Pancreas (tissue), 10 donors: ENCODE results near the gene ACOXL. TPM values are rescaled to one million over a fixed set of nuclear protein-coding genes. Genes with fewer than 3 reads are reported as not detected.

Source experiments
- ATAC-seq, 4 donors: fragments of 200-7000 bp; cut with Tn5 transposase; one replicate each; pipeline versions ENCODE4 v1.8.0 to v1.9.1; 2020; ENCODE audit warnings: mild to moderate bottlenecking in 4 of 4, moderate library complexity in 4 of 4
- DNase-seq, 6 donors: peaks; one replicate each; pipeline ENCODE4 v3.0.0-alpha.2; 2020
- FAIRE-seq: peaks from 2 replicates; lab custom pipeline; 2012; peaks lifted over from hg19 to GRCh38; lab: Jason Lieb, UNC
- H3K27ac ChIP-seq, 4 donors: fragments of 200-600 bp; sonication (generic); 1 replicate in 3 of 4; 2 replicates in 1 of 4; pipeline versions ENCODE4 v1.5.0 to v1.8.0; 2020
- H3K27me3 ChIP-seq, 4 donors: fragments of 200-600 bp; one replicate each; pipeline ENCODE4 v1.8.0; 2021
- H3K36me3 ChIP-seq, 3 donors: fragments of 200-600 bp; sonication (generic) in 1 of 3; one replicate each; pipeline versions ENCODE4 v1.5.0 to v1.8.0; 2020 to 2021
- H3K4me1 ChIP-seq, 3 donors: fragments of 200-600 bp; one replicate each; pipeline ENCODE4 v1.8.0; 2021
- H3K4me3 ChIP-seq, 4 donors: fragments of 200-600 bp; sonication (generic) in 2 of 4; one replicate each; pipeline versions ENCODE4 v1.5.0 to v1.8.0; 2020 to 2021
- H3K9me3 ChIP-seq, 4 donors: fragments of 200-600 bp; one replicate each; pipeline ENCODE4 v1.8.0; 2021
- WGBS, 2 donors: extraction: QIAGEN DNeasy Blood & Tissue Kit; methylation state at CpG; one replicate each; pipeline ENCODE4 v1.1.7; 2013; 5-methylcytosine and 5-hydroxymethylcytosine counted together
- intact Hi-C, 3 donors: fragments of 100-400 bp; cut with DNase I; formaldehyde crosslinking; loops; one replicate each; pipeline versions ENCODE4 v1.11.1 to v1.14.2; 2022
- polyA plus RNA-seq, 2 donors: library from polyadenylated mRNA; stranded (reverse); fragments of 200-250 nt; gene quantifications; one replicate each; pipeline ENCODE4 v1.2.3, GENCODE V29; 2013
- total RNA-seq, 6 donors: library from RNA; stranded (reverse); fragmentation: NEBNext Ultra II Directional in 4 of 6; extraction: Animal tissue kit (Norgen Biotek cat#: 25700) in 4 of 6; gene quantifications; one replicate each; pipeline versions ENCODE4 v1.2.1 to v1.2.4, GENCODE V29; 2021 to 2023
- TF ChIP-seq, protein P1 (sequence below), 4 donors: fragments of 200-600 bp; sonication (generic) in 3 of 4; IDR thresholded peaks; one replicate each; pipeline versions ENCODE4 v1.5.0 to v1.8.0; 2021; ENCODE audit warnings: antibody characterized with exemption in 4 of 4
- donor health status: healthy with polysubstance abuse.
- donor health status: DM: no; HTN: no; CAD: no; lungs with moderate emphysema.
- donor health status: DM: no; HTN: no; CAD: no.
- donor health status: control.
- donor health status: control.
- donor health status: Bipolar disorder and iron deficiency.
- donor health status: DM: yes; HTN: yes; CAD: no.
- donor health status: DM: no; HTN: no; CAD: no.
- donor health status: DM: no; HTN: no; CAD: no.
- donor health status: DM: yes; HTN: yes; CAD: no.

Gene ACOXL
- total and polyA plus RNA-seq, 8 donors: 0.06 to 0.75 (median 0.21) TPM; not detected in 2

DNA sequence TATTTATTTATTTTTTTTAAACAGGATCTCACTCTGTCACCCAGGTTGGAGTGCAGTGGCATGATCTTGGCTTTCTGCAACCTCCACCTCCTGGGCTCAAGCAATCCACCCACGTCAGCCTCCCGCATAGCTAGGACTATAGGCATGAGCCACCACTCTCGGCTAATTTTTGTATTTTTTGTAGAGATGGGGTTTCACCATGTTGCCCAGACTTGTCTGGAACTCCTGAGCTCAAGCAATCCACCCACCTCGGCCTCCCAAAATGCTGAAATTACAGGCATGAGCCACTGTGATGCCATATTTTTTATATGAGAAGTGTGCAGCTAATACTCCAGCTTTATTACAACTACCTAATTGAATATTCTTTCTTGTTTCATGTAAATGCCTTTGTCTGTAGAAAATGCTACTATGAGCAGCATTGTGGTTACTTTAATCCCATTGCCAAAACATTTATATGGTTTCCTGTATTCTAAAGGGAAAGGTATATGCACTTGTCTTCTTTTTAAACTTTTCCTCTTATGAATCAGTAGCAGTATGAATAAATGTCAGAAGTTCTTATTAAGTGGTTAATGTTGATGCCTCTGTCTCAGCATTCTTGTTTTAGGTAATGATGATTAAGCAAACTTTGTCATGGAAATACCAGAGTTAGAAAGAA is 378.9 kb downstream of the ACOXL start:
- intact Hi-C loops: no loop called here
- Histone ChIP-seq H3K4me3 (no peak overlapping the region), H3K4me1 (no peaks in the 10 kb centered on the region), H3K9me3 (no peaks in the 10 kb centered on the region), H3K36me3 (no peaks in the 10 kb centered on the region), H3K27ac (no peak overlapping the region), H3K27me3 (no peaks in the 10 kb centered on the region)
- TF ChIP-seq, protein P1, sequence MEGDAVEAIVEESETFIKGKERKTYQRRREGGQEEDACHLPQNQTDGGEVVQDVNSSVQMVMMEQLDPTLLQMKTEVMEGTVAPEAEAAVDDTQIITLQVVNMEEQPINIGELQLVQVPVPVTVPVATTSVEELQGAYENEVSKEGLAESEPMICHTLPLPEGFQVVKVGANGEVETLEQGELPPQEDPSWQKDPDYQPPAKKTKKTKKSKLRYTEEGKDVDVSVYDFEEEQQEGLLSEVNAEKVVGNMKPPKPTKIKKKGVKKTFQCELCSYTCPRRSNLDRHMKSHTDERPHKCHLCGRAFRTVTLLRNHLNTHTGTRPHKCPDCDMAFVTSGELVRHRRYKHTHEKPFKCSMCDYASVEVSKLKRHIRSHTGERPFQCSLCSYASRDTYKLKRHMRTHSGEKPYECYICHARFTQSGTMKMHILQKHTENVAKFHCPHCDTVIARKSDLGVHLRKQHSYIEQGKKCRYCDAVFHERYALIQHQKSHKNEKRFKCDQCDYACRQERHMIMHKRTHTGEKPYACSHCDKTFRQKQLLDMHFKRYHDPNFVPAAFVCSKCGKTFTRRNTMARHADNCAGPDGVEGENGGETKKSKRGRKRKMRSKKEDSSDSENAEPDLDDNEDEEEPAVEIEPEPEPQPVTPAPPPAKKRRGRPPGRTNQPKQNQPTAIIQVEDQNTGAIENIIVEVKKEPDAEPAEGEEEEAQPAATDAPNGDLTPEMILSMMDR (IDR thresholded peaks at IDR 0.05): no peak
- no peak for DNase-seq
- ATAC-seq: no peak
- 83 to 96% methylated on average over 4 of the region's 4 CpGs for WGBS, 2 donors
- FAIRE-seq: no peak

DNA sequence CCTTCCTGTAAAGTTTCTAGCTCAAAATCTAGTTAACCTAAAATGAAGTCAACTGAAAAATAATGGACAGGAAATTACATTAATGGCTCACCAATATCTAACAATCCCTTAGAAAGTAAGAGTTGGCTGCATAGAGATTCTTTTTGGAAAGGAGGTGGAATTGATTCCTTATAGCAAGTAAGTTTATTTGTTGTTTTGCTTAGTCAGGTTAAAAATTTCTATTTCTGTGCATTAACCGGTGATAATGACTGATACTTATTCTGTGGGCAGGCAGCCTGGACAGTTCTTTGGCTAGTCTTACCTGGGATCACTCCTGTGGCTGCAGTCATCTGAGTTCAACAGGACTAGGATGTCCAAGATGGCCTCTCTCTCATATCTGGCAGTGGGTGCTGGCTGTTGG is 381.5 kb downstream of the ACOXL start:
- Histone ChIP-seq H3K27me3 (peaks cover 0 to 5% (median 0%) of the 10 kb centered on the region in 4 donors), H3K36me3 (no peaks in the 10 kb centered on the region), H3K4me1 (peaks cover 0 to 11% (median 0%) of the 10 kb centered on the region in 3 donors), H3K9me3 (no peaks in the 10 kb centered on the region), H3K27ac (no peak overlapping the region), H3K4me3 (no peak overlapping the region)
- FAIRE-seq (no peak), DNase-seq (peak in 1 of 6 donors; percentile 29), ATAC-seq (no peak)
- intact Hi-C loops: no loop called here
- 55 to 70% methylated on average over 1 of the region's 1 CpG for WGBS, 2 donors
- TF ChIP-seq, protein P1 (IDR thresholded peaks at IDR 0.05): no peak

DNA sequence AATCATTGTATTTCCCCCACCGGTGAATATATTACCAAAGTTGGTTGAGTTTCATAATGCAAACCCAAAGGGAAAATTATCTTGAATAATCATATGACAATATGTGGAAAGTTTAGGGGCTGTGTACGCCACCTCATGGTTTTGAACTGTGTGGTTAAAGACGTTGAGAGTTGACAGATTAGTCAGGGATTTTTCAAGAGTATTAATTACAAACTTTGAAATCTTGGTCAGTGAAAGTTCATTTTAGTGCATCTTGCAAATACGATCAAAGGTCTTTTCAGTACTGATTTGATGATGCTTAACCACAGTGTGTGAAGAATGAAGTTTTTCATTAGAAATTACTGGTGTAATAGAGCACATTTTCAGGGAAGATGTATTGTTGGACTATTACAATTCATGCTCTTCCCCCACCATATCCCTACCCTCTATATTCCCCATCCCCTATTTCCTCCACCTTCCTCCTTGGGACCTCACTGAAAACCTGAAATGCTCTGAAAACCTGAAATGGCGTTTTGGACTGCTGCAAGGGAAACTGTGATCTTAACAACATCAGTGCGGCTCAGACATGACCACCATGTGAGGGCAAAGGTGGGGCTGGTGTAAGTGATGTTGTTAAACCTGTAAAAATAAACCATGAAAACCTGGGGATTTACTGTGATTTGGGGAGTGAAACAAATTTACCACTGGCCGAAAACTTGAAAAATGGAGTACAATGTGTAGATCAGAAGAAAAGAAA is 383.8 kb downstream of the ACOXL start:
- Histone ChIP-seq H3K27ac (no peak overlapping the region), H3K36me3 (no peaks in the 10 kb centered on the region), H3K4me3 (no peak overlapping the region), H3K9me3 (no peaks in the 10 kb centered on the region), H3K27me3 (peaks cover 0 to 13% (median 0%) of the 10 kb centered on the region in 4 donors), H3K4me1 (peaks cover 0 to 11% (median 0%) of the 10 kb centered on the region in 3 donors)
- FAIRE-seq: no peak
- no peak for ATAC-seq
- intact Hi-C loops: no loop called here
- DNase-seq: no peak
- TF ChIP-seq, protein P1 (IDR thresholded peaks at IDR 0.05): no peak
- WGBS, 2 donors: 56 to 67% methylated on average over 7 of the region's 7 CpGs

DNA sequence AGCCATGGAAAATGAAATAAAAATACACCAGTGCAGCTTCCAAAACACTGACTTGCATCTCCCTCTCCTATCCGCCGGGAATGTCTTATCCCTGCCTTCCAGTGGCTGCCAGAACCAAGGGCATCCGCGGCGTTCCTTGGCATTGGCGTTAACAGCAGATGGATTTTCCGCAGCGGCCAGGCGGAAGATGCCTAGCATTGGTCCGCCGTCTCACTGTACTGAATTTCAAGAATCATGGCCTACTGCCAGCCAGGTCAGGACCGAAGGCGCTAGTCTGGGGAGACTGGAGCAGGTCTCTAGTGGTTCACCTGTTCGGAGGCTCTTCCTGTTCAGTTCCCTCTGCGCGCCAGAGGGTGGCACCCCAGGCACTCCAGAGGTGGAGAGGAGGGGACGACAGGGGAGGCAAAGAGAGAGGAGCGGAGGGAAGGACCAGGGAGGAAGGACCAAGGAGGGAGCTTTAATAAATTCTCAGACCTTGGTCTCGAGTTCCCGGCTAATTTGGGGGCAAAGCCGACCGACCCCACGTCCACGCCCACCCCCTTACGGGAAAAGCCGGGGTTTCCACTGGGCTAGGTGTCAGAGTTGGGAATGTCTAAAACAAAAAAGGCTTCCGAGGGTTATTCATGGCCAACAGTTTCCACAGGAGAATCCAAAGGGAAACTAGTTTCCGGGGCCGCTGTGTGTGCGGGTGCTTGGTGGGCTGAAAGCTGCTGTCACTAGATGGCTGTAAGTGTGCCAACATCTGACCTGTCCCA is 384.6 kb downstream of the ACOXL start:
- Histone ChIP-seq H3K27me3 (peaks cover 0 to 13% (median 0%) of the 10 kb centered on the region in 4 donors), H3K4me3 (peak overlapping the region in 2 of 4 donors; percentile 15 to 45), H3K36me3 (no peaks in the 10 kb centered on the region), H3K27ac (no peak overlapping the region), H3K9me3 (no peaks in the 10 kb centered on the region), H3K4me1 (peaks cover 0 to 11% (median 0%) of the 10 kb centered on the region in 3 donors)
- WGBS, 2 donors: 3% methylated on average over 30 of the region's 30 CpGs
- TF ChIP-seq, protein P1 (IDR thresholded peaks at IDR 0.05): peak; percentile 70 to 83 (median 78)
- intact Hi-C loops: no loop called here
- FAIRE-seq (no peak), DNase-seq (peak; percentile 76 to 93 (median 82)), ATAC-seq (peak; percentile 41 to 76 (median 70))
